HFF-Myc (cell line): ENCODE measurements around the gene ACOT7.
A peak's percentile ranks its signal among the peaks of the same experiment; 100 is the strongest.

Source experiments
- DNase-seq: peaks from one replicate; pipeline ENCODE4 v3.0.0-alpha.2; 2011; ENCODE audit warnings: low read depth; ENCODE audit errors: extremely low read depth
- H3K4me3 ChIP-seq: replicated peaks from 2 replicates; pipeline ENCODE4 v1.5.1; 2011; ENCODE audit warnings: low read depth, mild to moderate bottlenecking, control low read depth, low read length
- TF ChIP-seq, protein P1 (sequence below): IDR thresholded peaks from 2 replicates; pipeline ENCODE4 v1.5.1; 2012; ENCODE audit warnings: mild to moderate bottlenecking, low read depth, low read length, control low read depth; ENCODE audit errors: missing control alignments

ACOT7 gene

DNA sequence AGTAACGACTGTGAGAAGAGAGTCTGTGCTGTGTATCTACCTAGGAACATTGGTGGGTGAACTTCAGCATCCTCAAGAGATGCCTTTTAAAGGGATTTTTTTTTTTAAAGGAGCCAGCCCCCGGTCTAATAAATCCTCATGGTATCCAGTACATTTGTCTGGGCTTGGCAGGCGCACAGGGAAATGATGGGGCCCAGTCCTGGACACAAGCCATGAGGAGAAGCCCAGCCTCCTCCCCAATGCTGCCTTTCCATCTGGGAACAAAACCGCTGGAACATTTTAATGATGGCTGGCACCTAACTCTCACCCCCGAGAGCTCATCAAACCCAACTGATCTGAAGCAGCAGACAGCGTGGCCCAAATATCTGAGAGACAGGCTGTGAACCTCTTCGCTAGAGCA, 64.2 kb downstream of the ACOT7 start:
- DNase-seq: peak; percentile 15
- TF ChIP-seq, protein P1, sequence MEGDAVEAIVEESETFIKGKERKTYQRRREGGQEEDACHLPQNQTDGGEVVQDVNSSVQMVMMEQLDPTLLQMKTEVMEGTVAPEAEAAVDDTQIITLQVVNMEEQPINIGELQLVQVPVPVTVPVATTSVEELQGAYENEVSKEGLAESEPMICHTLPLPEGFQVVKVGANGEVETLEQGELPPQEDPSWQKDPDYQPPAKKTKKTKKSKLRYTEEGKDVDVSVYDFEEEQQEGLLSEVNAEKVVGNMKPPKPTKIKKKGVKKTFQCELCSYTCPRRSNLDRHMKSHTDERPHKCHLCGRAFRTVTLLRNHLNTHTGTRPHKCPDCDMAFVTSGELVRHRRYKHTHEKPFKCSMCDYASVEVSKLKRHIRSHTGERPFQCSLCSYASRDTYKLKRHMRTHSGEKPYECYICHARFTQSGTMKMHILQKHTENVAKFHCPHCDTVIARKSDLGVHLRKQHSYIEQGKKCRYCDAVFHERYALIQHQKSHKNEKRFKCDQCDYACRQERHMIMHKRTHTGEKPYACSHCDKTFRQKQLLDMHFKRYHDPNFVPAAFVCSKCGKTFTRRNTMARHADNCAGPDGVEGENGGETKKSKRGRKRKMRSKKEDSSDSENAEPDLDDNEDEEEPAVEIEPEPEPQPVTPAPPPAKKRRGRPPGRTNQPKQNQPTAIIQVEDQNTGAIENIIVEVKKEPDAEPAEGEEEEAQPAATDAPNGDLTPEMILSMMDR: no peak
- no peak overlapping the region for H3K4me3 ChIP-seq

DNA sequence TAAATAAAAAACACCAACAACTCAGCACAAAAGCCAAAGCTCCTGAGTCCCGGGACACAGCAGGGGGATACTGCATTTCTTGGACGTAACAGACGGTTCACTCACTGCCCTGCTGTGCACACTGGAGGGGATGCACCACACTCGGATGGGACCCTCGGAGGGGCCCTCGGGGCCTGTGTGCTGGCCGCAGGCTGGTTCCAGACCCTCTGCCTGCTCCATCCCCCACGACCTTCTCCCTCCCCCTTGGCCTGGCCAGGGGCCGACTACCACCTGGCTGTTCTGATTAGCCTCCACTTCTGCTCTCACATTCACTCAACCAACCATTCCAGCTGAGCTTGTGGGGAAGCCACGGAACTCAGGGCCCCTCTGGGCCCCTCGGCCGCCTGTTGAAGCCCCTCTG, 64.9 kb downstream of the ACOT7 start:
- no peak for DNase-seq
- TF ChIP-seq, protein P1: no peak
- H3K4me3 ChIP-seq: no peak overlapping the region

DNA sequence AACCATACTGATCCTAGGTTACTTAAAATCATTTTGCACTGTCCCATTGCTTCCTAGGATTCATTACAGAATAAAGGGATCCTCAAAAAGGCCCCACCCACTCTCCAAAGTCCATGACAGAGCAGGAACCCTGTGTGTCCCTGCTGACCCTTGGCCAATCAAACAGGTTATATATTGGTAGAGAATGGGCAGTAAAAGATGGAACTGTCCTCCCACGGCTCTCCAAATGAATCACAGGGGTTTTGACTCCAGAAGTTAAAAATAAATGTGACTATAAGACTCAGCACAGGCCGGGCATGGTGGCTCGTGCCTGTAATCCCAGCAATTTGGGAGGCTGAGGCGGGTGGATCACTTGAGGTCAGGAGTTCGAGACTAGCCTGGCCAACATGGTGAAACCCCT, 65.5 kb downstream of the ACOT7 start:
- no peak for DNase-seq
- no peak overlapping the region for H3K4me3 ChIP-seq
- TF ChIP-seq, protein P1: no peak

DNA sequence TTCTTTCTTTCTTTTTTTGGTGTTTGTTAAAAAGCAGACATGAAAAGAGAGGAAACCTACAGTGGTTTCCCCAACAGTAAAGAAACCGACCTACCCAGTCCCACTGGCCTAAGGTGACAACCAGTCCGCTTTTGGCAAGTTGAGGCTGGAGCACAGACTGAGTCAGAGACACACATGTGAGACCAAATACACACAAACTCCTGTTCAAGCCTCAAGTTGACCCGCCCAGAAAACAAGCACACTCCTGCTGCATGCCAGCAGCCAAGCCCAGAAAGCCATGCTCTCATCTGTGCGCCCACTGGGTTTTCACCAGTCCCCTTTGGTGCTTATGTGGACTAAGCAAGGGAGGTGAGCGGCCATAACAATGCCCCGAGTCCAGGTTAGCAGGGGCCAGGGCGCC, 68.1 kb downstream of the ACOT7 start:
- TF ChIP-seq, protein P1: no peak
- no peak overlapping the region for H3K4me3 ChIP-seq
- DNase-seq: no peak

DNA sequence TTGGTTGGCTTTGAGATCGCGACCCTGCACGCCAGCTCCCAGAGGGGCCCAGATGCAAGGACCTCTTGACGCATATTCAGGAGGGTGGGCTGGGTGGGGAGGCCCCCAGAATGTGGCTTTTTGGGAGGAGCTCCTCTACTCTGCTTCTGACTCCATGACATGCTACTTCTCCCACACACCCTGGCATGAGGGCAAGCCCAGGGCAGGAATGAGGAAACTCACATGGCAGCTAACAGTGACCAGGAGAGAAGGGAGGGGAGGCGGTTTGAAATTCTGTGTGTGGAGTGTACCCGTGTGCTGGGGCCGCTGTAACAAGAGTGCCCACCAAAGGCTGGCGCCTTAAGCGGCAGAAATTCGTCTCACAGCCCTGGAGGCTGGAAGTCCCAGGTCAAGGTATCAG, 71.4 kb downstream of the ACOT7 start:
- no peak for DNase-seq
- H3K4me3 ChIP-seq: no peak overlapping the region
- TF ChIP-seq, protein P1: no peak

DNA sequence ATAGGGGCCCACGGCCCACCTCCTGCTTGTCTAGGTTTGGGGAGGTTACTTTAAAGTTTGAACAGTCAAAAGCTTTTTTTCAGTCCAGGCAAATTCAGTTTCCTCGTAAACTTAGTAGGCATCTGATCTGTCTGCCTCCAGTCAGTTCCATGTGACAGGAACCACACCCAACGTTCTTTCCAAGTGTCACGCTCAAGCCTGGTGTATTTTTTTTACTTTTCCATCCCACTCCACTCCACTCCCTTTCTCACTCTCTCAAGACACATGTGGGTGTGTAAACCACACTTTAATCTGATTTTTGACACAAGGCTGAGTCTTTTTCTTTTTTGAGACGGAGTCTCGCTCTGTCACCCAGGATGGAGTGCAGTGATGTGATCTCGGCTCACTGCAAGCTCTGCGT, 72.4 kb downstream of the ACOT7 start:
- no peak for DNase-seq

More for the DNA sequence above, 72.4 kb downstream of the ACOT7 start:
- H3K4me3 ChIP-seq: no peak overlapping the region
- TF ChIP-seq, protein P1: no peak
